ENCODE measurements around the gene ADAM10. TPM values are rescaled to one million over a fixed set of nuclear protein-coding genes. Genes with fewer than 3 reads are reported as not detected.

The ADAM10 gene
- total RNA-seq, 4 donors from 2014 or later = 51.6 to 111 (median 63.3) TPM

DNA sequence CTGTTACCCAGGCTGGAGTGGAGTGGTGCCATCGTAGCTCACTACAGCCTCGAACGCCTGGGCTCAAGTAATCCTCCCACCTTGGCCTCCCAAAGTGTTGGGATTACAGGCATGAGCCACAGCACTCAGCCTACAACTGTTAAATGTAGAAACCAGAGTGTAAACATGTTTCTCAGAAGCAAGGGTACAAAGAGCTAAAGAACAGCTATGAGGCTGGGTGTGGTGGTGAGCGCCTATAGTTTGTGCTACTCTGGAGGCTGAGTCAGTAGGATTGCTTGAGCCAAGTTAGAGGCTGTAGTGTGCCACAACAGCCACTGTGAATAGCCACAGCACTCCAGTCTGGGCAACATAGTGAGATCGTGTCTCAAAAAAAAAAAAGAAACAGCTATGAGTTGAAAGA lies 16.8 kb upstream of the ADAM10 start:
- ATAC-seq (ENCODE audit: low FRiP score) (no peak), DNase-seq (ENCODE audit: low spot score) (no peak)
- TF ChIP-seq, protein P1, sequence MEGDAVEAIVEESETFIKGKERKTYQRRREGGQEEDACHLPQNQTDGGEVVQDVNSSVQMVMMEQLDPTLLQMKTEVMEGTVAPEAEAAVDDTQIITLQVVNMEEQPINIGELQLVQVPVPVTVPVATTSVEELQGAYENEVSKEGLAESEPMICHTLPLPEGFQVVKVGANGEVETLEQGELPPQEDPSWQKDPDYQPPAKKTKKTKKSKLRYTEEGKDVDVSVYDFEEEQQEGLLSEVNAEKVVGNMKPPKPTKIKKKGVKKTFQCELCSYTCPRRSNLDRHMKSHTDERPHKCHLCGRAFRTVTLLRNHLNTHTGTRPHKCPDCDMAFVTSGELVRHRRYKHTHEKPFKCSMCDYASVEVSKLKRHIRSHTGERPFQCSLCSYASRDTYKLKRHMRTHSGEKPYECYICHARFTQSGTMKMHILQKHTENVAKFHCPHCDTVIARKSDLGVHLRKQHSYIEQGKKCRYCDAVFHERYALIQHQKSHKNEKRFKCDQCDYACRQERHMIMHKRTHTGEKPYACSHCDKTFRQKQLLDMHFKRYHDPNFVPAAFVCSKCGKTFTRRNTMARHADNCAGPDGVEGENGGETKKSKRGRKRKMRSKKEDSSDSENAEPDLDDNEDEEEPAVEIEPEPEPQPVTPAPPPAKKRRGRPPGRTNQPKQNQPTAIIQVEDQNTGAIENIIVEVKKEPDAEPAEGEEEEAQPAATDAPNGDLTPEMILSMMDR (IDR thresholded peaks at IDR 0.05) = no peak

DNA sequence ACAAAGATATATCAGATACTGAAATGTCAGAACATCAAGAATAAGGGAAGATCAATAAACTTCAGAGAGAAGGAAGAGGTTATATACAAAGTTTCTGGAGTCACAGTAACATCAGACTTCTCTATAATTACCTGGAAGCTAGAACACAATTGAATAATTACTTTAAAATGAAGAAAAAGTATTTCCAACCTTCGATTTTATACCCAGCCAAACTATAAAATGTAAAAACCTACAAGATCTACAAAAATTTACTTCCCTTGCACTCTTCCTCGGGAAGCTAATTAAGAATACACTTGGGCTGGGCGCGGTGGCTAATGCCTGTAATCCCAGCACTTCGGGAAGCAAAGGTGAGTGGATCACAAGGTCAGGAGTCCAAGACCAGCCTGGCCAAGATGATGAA lies 15.0 kb upstream of the ADAM10 start:
- TF ChIP-seq, protein P1 (IDR thresholded peaks at IDR 0.05) = no peak
- no peak for DNase-seq (ENCODE audit: low spot score)
- no peak for ATAC-seq (ENCODE audit: low FRiP score)

- ATAC-seq (ENCODE audit: low FRiP score) (no peak), DNase-seq (ENCODE audit: low spot score) (no peak)
- TF ChIP-seq, protein P1 (IDR thresholded peaks at IDR 0.05) = no peak
Observed at GRCh38 chr15:58762731-58763130, 13.2 kb upstream of the ADAM10 start.

- DNase-seq (ENCODE audit: low spot score) = no peak
- TF ChIP-seq, protein P1 (IDR thresholded peaks at IDR 0.05) = no peak
- no peak for ATAC-seq (ENCODE audit: low FRiP score)
Observed at GRCh38 chr15:58762285-58762684, 12.8 kb upstream of the ADAM10 start.

- ATAC-seq (ENCODE audit: low FRiP score) (no peak), DNase-seq (ENCODE audit: low spot score) (no peak)
- TF ChIP-seq, protein P1 (IDR thresholded peaks at IDR 0.05) = no peak
Observed at GRCh38 chr15:58761010-58761388, 11.5 kb upstream of the ADAM10 start.

- DNase-seq (ENCODE audit: low spot score) = no peak
- no peak for ATAC-seq (ENCODE audit: low FRiP score)
- TF ChIP-seq, protein P1 (IDR thresholded peaks at IDR 0.05) = no peak
Observed at GRCh38 chr15:58760385-58761009, 11.0 kb upstream of the ADAM10 start.

DNA sequence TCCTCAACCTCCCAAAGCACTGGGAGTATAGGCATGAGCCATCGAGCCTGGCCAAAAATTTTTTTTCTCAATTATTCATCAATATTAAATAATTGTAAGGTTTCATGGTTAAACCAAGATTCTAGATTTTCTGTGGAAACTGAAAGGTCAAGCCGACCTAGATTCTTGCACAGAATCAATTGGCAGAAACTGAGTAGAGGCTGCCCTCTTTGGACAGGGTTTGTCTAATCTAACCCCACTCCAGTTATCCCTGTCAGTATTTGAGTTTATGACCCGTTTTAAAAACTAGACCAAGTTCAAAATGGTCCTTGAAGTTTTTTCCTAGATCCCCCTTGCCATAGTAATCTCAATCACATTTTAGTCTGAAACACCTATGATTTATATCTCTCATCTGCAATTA lies 8.6 kb upstream of the ADAM10 start:
- ATAC-seq (ENCODE audit: low FRiP score) (peak; percentile 64), DNase-seq (ENCODE audit: low spot score) (no peak)
- TF ChIP-seq, protein P1 (IDR thresholded peaks at IDR 0.05) = no peak
